Stimulated activated CD8-positive, alpha-beta memory T cell treated with anti-CD3 and anti-CD28 coated beads, Interleukin-12 subunit alpha, Interleukin-12 subunit beta, amount 100 ng/mL, for 4 hours (primary cell): ENCODE measurements around the gene TMEM35A.
"Not testable (repeated sequence)": the region's sequence is repeated elsewhere in the genome, so short reads cannot be mapped to it uniquely, and the experiment has no call there.

Experiments
- DNase-seq: peaks from one replicate; pipeline ENCODE4 v3.0.0-alpha.2; 2020; ENCODE audit warnings: low read depth

The TMEM35A gene, protein sequence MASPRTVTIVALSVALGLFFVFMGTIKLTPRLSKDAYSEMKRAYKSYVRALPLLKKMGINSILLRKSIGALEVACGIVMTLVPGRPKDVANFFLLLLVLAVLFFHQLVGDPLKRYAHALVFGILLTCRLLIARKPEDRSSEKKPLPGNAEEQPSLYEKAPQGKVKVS

DNA sequence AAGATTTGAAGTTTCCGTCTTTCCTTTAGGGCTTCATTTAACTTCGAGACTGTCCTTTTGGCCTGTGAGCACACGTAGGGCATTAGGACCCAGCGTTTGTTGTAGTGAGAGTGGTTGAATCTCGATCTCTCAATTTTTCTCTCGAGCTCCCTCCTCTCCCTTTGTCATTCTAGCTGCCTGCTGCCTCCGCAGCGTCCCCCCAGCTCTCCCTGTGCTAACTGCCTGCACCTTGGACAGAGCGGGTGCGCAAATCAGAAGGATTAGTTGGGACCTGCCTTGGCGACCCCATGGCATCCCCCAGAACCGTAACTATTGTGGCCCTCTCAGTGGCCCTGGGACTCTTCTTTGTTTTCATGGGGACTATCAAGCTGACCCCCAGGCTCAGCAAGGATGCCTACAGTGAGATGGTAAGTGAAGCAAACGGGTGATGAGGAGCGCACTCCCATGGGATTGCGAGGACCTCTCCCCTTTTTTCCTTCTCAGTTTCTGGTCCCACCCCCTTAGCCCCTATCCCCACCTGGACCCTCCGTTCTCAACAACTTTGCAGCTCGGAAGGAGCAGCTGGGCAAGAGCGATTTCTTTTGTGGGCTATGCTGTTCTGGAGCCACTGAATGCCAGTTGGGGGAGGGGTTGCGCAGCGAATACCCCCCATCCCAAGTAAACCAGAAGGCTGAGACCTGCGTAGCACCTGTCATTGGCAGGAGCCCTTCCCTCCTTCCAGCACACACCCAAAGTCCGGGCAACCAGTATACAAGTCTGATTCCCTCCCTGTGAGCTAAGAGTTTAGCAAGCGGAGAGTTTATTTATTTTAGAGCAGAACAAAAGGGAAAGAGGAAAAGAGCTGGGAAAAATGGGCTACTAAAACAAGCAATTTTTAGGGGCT is at the start of gene TMEM35A:
TMEM35A (plus strand) TSS at position 164 of the 883 bp plus-strand sequence; CDS start at position 288, 124 bp downstream.
- DNase-seq: no peak

DNA sequence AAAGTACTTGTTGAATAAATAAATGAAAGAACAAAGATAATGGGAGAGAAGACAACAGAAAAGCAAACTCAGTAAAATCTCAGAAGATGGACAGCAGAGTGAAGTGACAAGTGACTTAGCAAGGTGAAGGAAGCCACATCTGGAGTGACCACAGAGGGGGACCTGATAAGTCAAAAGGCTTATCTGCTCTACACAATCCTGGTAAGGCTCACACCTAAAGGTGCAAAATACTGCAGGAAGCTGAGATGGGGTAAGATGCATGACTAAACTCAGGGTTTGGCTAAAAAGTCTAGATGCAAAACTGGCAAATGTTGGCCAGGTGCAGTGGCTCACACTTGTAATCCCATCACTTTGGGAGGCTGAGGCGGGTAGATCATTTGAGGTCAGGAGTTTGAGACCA is 49.0 kb upstream of the TMEM35A start:
- no peak for DNase-seq

DNA sequence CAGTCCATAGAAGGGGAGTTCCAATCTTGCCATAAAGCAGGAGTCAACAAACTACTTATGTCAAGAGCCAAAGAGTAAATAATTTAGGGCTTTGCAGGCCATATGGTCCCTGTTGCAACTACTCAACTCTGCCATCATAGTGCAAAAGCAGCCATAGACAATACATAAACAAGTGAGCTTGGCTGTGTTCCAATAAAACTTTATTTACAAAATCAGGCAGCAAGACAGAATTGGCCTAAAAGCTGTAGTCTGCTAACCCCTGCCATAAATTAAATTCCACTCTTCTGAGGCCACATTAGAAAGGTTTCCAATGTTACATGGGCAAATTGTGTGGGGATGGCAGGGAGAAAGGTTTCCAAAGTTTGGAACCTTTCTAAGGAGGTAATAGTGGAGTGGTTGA is 41.4 kb upstream of the TMEM35A start:
- DNase-seq: no peak

DNA sequence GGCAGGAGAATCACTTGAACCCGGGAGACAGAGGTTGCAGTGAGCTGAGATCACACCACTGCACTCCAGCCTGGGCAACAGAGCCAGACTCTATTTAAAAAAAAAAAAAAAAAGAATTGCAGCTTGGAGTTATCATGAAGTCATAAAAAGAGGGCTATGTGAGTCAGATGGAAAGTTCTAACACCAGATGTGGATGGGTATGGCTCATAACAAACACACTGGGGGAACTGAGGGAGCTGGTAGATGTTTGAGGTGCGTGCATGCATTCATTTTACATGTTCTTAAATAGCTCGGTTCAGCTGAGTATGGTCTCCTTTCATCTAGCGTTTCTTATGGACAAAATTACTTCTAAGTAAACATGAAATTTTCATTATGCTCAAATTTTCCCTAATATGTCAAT is 38.5 kb upstream of the TMEM35A start:
- no peak for DNase-seq

DNA sequence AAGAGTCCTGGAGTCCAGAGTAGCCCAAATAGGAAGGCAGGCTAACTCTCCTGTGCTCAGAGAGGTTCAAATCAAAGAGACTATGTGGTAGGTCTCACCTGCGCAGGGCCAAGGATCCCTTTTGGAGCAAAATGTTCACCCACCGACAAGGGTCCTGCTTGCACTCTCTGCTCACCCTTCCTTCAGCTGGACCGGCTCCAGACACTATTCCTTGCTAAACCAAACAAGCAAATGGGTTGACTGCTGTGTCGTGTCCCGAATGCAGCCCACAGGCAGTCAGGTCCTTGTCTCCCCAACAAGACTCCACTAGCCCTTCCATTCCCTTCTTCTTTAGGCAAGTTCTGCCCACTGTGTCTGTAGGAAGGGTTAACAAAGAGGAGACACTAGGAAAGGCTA is 27.5 kb upstream of the TMEM35A start:
- no peak for DNase-seq

DNA sequence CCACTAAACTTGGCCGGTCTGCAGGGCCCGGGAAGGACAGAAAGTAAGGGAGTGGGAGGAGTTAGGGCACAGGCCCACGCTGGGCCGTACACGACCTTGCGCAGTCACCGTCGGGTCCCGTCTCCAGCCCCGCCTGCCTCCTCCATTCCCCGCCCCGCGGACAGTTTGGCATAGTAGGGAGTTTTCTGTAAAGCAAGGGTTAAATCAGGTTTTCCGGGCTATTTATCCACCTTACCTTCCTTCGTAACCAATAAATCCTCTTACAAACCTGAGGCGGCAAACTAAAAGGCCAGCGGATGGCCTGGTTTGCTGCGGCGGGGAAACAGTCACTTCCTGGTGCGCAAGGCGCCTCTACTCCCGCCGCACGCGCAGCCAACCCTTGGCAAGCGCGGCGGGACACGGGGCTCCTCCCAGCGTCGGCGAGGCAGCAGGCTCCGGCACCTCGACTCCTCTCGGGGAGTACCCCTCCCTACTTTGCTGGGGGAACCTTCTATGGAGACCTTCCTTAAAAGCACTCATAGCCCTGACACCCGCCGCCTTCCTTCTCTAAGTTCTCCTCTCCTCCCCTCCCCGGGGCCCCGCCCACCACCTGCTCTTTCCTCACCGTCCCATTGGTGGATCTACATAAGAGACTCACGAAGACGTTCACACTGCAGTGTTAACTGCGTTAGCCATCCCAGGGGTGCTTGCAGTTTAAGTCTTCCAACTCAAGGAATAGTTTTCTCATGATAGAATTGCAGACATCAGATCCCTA is 27.0 kb upstream of the TMEM35A start, which contains the start of gene TRMT2B:
TRMT2B (minus strand) TSS at position 563 of the 754 bp plus-strand sequence. CDS start 9,822 bp downstream, outside the sequence.
- DNase-seq: peak; percentile 59

DNA sequence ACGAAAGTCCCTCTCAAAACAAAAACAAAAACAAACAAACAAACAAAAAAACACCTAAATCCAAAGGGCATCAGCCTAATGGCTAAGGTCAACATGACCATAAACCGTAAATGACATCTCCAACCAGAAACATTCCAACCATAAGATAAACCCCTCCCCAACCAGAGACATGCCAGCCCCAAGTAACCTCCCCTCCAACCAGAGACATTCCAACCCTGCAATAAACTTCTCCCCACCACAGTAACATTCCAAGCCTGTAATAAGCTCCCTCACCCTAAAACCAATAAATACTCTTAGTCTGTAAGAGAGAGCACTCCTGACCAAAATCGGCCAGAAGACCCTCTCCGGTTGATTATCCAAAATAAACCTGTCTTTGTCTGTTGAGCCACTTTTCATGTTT is 22.1 kb upstream of the TMEM35A start:
- not testable (repeated sequence) for DNase-seq

DNA sequence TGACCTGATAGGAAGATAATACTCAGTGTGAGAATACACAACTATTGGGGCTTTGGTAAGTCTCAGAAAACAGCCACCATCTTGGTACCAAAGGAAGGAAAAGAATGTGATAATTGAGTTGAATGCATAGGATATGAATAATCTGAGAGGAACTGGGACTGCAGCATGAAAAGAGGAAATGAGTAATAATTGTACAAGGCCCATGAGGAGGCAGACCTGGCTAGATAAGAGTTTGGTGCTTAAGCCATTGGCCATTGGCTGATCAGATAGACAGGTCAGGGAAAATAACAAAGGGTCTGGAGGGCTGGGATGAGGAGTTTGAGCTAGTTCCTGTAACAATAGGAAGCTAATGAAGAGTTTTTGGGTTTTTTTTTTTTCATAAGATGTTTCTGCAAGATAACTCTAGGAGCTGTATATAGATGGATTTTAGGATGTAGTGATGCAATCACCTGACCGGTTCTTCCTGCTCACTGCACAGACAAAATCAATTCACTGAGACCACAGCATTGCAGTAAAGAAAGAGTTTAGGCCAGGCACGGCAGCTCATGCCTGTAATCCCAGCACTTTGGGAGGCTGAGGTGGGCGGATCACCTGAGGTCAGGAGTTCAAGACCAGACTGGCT is 21.5 kb upstream of the TMEM35A start:
- DNase-seq: no peak

DNA sequence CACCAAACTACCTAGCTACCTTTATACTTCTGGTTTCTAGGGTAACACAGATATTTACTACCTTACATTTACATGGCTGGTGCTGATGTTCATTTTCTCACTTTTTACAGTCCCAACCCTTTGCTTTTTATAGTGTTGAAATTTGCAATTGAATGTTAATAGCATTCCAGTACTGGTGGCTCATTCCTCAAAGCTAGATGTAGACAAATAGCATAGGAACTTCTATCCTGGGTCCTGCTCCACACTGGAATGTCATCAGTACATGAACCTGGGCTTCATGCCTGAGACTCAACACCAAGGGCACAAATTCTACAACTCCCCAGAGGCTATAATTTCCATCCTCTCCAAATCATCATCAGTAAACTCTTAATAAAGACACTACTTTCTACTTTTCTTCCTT is 16.5 kb upstream of the TMEM35A start:
- DNase-seq: no peak

DNA sequence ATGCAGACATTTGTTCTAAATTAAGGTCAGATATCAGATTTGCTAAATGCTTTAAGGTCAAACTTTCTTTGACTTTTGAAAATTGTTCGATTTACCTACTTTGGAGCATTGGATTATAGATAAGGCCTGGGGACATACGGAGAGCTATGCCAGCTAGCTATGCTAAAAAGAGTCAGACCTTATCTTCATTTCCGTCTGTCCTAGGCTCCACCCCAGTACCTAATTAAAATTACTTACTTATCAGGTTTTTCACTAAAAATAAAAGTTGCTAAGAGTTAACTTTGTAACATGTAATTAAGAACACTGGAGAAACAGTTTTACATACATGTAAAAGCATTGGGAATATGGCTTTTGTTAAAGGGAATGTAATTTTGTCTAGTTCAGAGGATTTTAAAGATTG is 7.1 kb upstream of the TMEM35A start:
- no peak for DNase-seq

DNA sequence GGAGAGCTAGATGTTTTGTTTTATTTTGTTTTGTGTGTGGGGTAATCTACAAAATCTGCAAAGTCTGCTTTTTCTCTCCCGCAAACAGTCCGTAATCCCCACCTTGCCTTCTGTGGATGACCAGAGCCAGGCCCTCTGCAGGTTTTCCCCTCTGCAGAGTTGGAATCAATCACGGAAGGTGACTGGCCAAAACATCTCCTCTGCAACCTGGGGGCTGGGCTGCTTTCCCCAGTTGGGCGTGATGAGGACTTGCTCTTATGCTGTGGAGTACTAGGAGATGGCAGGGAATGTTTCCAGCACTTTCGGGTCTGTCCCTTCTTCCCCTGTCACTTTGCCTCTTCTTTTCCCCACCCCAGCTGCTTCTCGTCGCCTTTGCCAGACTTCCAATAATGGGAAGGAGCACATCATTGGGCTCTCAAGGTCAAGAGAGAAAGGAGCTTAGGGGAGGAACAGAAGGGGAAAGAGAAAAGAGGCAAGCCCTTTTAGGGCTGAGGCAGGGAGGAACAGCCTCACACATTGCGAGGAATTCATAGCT is 1.1 kb downstream of the TMEM35A start:
- no peak for DNase-seq

DNA sequence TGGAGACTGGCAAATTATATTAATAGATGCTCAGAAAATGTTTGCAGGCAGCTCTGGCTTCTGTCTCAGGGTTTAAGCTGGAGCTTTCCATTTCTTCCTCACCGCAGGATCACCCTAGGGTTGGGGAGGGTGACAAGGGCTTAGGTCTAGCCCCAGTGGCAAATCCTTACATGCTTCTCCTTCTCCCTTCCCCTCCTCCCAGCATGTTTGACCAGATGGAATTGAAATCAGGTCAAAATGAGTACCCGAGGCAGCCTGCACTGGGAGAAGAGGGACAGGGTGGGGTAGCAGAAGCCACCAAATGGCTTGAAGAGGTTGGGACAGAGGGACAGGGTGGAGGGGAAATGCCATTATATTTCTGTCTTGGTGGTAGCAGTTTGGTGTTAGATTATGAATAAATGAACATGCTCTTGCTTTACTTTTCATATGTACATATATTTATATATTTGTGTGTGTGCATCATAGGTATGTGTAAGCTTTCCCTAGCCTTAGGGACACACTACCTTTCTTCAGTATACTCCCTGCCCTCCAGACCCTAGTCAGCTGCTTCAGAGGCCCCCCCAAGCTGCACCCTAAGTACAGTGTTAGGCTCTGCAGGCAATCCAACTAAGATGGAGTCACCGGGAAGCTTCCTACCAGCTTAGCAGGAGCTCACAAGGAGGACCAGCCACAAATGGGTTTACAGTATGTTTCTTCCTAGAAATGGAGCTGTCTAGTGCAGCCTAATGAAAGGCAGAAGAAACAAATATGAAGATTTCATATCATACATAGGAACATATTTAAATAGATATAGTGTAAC is 1.8 kb downstream of the TMEM35A start:
- DNase-seq: no peak

DNA sequence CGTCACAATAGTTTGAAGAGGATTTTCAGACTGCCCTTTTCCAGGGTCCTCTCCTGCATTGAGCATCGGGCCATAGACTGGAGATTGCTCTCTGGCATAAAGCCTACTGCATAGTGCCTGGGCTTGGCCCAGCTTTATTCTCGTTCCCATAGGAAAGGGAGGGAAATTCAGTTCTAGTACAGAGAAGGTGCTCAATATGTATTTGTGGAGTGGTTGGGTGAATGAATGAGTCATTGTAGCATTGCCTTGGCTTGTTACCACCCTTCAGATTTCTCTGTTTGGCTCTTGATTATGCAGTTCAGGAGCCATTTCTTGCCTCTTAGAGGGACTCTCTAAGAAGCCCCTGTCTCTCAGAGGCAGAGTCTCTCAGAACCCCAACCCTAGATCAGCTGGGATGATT is 2.6 kb downstream of the TMEM35A start:
- DNase-seq: no peak

DNA sequence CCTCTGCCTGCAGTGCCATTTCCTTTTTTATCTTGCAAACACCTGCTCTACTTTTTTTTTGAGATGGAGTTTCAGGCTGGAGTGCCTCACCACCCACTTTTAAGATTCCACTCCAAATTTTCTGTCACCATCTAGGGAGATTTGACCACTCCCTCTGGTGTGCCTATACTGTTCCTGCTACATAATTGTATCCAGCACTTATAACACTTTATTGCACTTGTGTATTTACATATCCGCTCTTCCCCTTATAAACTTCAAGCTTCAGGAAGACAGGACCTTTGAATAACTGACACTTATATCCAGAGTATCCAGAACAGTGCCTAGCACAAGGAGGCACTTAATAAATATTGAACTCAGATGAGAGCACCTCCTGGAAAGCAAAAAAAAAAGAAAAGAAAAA is 13.1 kb downstream of the TMEM35A start:
- DNase-seq: no peak

DNA sequence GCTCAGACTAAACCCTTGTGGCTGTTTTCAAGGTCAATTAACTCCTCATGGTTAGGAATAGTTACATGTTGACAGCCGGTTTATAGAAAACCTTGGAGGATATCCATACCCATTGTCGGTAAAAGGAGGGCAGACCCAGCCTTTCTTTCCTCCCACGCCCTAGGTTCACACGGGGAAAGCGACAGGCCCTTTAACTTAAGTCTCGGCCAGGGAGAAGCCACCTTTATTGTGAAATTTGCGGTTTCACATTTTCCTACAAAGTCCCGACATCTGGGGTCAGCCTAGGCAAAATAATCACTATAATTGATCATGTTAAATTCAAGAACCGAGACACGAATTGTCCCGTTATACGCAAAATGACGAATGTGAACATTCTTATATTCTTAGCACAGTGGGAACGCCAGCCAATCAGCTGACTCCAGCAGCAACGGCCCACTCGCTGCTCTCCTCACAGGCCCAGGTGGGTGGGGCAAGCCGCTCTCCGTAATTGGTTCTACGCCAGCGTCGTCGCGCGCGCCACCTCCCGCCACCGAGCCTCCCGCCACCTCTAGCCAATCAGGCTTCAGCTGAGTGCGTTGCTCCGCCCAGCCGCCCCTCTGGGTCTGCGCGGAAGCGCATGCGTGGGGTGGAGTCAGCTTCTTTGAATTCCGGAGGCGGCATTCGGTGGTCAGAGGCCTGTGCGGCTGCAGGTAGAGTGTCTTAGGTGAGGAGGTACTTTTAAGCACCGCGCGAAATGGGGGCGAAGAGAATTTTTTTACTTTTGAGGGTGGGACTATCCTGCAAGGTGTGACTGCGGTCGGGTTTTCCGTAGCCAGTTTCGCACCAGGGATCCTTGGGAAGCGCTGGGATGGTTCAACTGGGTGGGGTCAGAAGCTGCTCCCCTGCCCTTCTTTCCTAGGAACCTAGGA is 19.1 kb downstream of the TMEM35A start, which contains the start of gene CENPI:
CENPI (plus strand) TSS at position 659 of the 908 bp plus-strand sequence. CDS start 2,867 bp downstream, outside the sequence.
- peak; percentile 83 for DNase-seq

DNA sequence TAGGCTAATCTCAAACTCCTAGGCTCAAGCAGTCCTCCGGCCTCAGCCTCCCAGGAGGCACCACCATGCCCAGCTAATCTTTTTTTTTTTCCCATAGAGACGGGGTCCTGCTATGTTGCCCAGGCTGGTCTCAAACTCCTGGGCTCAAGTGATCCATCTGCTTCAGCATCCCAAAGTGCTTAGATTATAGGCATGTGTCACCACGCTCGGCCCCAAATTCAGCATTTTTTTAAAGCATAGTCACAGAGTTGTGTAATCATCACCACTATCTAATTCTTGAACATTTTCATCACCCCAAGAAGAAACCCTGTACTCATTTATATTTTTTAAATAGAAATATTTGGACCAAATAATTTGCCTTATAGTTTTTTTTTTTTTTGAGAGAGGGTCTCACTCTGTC is 29.6 kb downstream of the TMEM35A start:
- no peak for DNase-seq

DNA sequence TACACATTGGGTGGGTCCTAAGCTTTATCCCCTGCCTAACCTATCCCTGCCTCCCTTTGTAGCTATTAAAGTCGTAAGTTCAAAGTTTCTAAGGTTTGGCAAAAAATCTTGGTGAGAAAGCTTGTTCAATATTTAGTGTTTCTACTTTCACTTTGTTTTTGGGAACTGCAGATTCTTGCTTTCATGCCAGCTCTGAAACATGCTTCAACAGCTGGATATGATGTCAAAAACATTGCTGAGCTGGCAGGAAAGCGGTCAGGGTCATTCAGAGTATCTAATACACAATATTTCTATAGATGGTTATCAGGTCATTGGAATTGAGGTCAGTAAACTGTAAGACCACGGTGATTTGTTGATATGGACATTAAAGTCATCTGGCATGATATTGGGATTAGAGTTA is 39.0 kb downstream of the TMEM35A start:
- no peak for DNase-seq

DNA sequence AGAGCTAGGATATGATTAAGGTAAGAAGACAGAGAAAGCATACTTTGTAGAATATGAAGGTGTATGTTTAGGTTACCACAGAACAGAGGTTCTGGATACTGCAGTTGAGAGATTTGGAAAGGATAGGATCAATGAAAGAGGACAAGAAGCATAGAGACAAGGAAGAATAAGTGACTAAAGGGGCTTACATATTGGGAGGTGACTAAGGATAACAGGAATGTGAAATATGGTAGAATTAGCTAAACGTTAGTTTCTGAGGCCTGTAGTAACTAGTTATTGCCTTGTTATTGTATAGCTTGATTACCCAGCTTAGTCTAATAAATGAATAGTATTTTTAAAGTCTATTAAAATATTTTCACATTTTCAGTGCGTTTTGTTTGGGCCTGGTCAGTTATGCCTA is 57.6 kb downstream of the TMEM35A start:
- no peak for DNase-seq
